Sigmoid colon (tissue), 7 donors: ENCODE data around the gene PRICKLE2. TPM values are rescaled to one million over a fixed set of nuclear protein-coding genes. Genes with fewer than 3 reads are reported as not detected.

Experiments
- DNase-seq: peaks from one replicate; pipeline ENCODE4 v3.0.0-alpha.2; 2019
- H3K27ac ChIP-seq, 4 donors: fragments of 200-600 bp; sonication (generic); one replicate each; pipeline ENCODE4 v1.5.1; 2016 to 2019; ENCODE audit warnings: mild to moderate bottlenecking in 1 of 4
- H3K27me3 ChIP-seq, 3 donors: fragments of 200-600 bp; sonication (generic); one replicate each; pipeline ENCODE4 v1.5.1; 2019; ENCODE audit warnings: mild to moderate bottlenecking in 1 of 3
- H3K36me3 ChIP-seq, 4 donors: fragments of 200-600 bp; sonication (generic); one replicate each; pipeline ENCODE4 v1.5.1; 2016 to 2019
- H3K4me1 ChIP-seq, 4 donors: fragments of 200-600 bp; sonication (generic); one replicate each; pipeline ENCODE4 v1.5.1; 2017 to 2019
- H3K4me3 ChIP-seq, 4 donors: fragments of 200-600 bp; sonication (generic); one replicate each; pipeline ENCODE4 v1.5.1; 2017 to 2019; ENCODE audit warnings: mild to moderate bottlenecking in 2 of 4, moderate library complexity in 1 of 4
- H3K9me3 ChIP-seq, 4 donors: fragments of 200-600 bp in 3 of 4; sonication (generic) in 3 of 4; one replicate each; pipeline versions ENCODE4 v1.5.1 to v1.6.1; 2013 to 2019
- CTCF ChIP-seq, 4 experiments: fragments of 450-650 bp in 3 of 4; fragments of 200-600 bp in 1 of 4; IDR thresholded peaks; one replicate each; pipeline ENCODE4 v1.5.1; 2016 to 2019; ENCODE audit warnings: antibody characterized with exemption in 4 of 4, mild to moderate bottlenecking in 3 of 4, moderate library complexity in 2 of 4
- EP300 ChIP-seq, 4 donors: sonication (generic); formaldehyde crosslinking; IDR thresholded peaks; one replicate each; pipeline ENCODE4 v1.6.1; 2017; ENCODE audit warnings: antibody characterized with exemption in 4 of 4
- POLR2A ChIP-seq, 2 donors: fragments of 450-650 bp; IDR thresholded peaks; one replicate each; pipeline ENCODE4 v1.6.1; 2016; ENCODE audit warnings: antibody characterized with exemption in 2 of 2, mild to moderate bottlenecking in 2 of 2, moderate library complexity in 2 of 2
- POLR2AphosphoS5 ChIP-seq, 4 donors: sonication (generic); formaldehyde crosslinking; IDR thresholded peaks; one replicate each; pipeline ENCODE4 v1.6.1; 2017; ENCODE audit warnings: antibody characterized with exemption in 4 of 4
- WGBS, 2 donors: extraction: QIAGEN DNeasy Blood & Tissue Kit; methylation state at CpG; one replicate each; pipeline ENCODE4 v1.1.7; 2013; 5-methylcytosine and 5-hydroxymethylcytosine counted together
- intact Hi-C: fragments of 100-400 bp; cut with DNase I; formaldehyde crosslinking; loops from one replicate; pipeline ENCODE4 v1.15.1; 2023
- polyA plus RNA-seq, 3 donors: library from polyadenylated mRNA; stranded (reverse); fragments of 200-250 nt; gene quantifications; one replicate each; pipeline ENCODE4 v1.2.3, GENCODE V29; 2013
- total RNA-seq, 4 donors: library from RNA; depleted of rRNA; stranded (reverse); fragments of >200 nt; gene quantifications; one replicate each; pipeline ENCODE4 v1.1.0, GENCODE V29; 2016
- donor health status: healthy with polysubstance abuse.
- donor health status: Bipolar disorder and iron deficiency.
- donor health status: healthy.

PRICKLE2 gene
- total and polyA plus RNA-seq, 7 donors: 0.69 to 96.7 (median 61.1) TPM

- no peak for DNase-seq
- Histone ChIP-seq H3K36me3 (no peaks in the 10 kb centered on the region), H3K27me3 (no peaks in the 10 kb centered on the region), H3K9me3 (no peaks in the 10 kb centered on the region), H3K4me3 (no peak overlapping the region), H3K4me1 (peaks cover 0 to 100% (median 97%) of the 10 kb centered on the region in 4 donors), H3K27ac (peak overlapping the region; percentile 75 to 90 (median 87))
- 60 to 62% methylated on average over 8 of the region's 8 CpGs for WGBS, 2 donors
- intact Hi-C loops: loop anchor here (5.0 kb wide), 3 partner anchors 33 to 188 kb away; no protein-coding TSS in a partner anchor
- TF ChIP-seq POLR2AphosphoS5 (IDR thresholded peaks at IDR 0.05): peak in 2 of 4 donors; percentile 49 to 53
- no peak for TF ChIP-seq POLR2A (IDR thresholded peaks at IDR 0.05)
Measured at GRCh38 chr3:64220161-64220914, 4.9 kb downstream of the PRICKLE2 start.

DNA sequence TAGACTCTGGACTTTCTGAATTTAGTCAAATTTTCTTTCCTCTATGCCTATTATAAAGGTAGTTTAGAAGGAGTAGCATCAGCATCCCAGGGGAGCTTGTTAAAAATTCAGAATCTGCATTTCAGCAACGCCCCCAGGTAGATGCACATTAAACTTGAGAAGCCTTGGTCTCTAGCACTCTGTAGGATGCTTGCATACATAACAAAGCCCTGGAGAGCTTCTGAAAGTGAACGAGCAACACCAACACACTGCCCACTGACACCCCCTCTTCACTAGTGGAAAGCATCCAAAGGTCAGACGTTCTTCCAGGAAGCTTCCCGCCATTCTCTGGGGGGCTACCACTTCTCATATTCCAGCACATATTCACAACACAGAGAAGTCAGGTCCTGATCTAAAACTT is 6.5 kb downstream of the PRICKLE2 start:
- intact Hi-C loops: no loop called here
- Histone ChIP-seq H3K27me3 (no peaks in the 10 kb centered on the region), H3K36me3 (no peaks in the 10 kb centered on the region), H3K4me1 (peaks cover 0 to 100% (median 97%) of the 10 kb centered on the region in 4 donors), H3K27ac (peak overlapping the region; percentile 75 to 90 (median 87)), H3K9me3 (no peaks in the 10 kb centered on the region), H3K4me3 (no peak overlapping the region)
- no peak for DNase-seq
- 48 to 61% methylated on average over 4 of the region's 4 CpGs for WGBS, 2 donors
- TF ChIP-seq EP300 (IDR thresholded peaks at IDR 0.05): no peak
- TF ChIP-seq CTCF (IDR thresholded peaks at IDR 0.05): no peak
- no peak for TF ChIP-seq POLR2AphosphoS5 (IDR thresholded peaks at IDR 0.05)
- no peak for TF ChIP-seq POLR2A (IDR thresholded peaks at IDR 0.05)

- peak overlapping the region; percentile 70 to 90 (median 87) for H3K27ac ChIP-seq
- WGBS, 2 donors: 91 to 93% methylated on average over 3 of the region's 3 CpGs
- intact Hi-C loops: no loop called here
Measured at GRCh38 chr3:64218329-64218728, 6.9 kb downstream of the PRICKLE2 start.

DNA sequence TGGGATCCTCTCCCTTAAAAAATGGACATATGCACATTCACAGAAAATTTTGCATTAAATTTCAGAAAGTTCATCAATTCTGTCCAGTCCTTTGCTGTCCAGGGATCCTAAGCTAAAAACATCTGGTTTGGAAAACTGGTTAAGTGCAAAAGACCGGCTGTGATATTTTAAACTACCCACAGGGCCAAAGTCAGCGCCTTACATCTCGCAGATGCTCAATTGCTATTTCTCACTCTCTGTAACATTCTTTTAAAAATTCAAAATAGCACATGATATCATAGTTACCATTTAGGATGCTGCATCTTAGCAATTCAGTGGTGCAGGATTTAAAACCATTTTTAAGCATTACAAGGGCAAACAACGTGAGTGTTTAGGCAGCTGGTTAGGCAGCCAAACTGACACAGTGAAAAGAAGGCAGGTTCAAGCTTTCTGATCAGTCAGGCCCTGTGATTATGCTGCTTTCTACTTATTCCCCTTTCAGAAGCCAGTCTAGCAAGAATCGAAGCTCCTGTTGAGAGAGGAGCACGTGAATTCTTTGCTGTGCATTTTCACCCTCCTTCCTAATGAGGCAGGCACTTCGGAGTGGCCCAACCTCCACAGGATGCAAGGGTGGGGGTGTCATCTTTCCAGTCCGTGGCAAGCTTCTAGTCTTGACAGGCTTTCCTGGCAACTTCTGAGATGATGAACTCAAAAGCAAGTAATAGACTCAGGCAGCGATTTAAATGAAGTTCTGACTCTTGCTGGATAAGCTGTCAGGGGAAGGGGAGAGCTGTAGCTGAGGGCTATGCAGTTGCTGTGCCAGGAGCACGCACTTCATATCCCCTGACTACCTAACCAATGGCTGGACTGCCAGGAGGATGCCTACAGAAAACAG is 8.8 kb downstream of the PRICKLE2 start:
- 74 to 77% methylated on average over 10 of the region's 10 CpGs for WGBS, 2 donors
- intact Hi-C loops: no loop called here
- Histone ChIP-seq H3K36me3 (no peaks in the 10 kb centered on the region), H3K27ac (peak overlapping the region; percentile 70 to 90 (median 87)), H3K9me3 (no peaks in the 10 kb centered on the region), H3K4me3 (no peak overlapping the region), H3K27me3 (no peaks in the 10 kb centered on the region), H3K4me1 (peaks cover 0 to 99% (median 94%) of the 10 kb centered on the region in 4 donors)
- TF ChIP-seq POLR2AphosphoS5 (IDR thresholded peaks at IDR 0.05) (peak in 1 of 4 donors; percentile 5), POLR2A (IDR thresholded peaks at IDR 0.05) (no peak)
- no peak for DNase-seq

More at GRCh38 chr3:64218329-64218728, 6.9 kb downstream of the PRICKLE2 start:
- H3K4me3 ChIP-seq: no peak overlapping the region
- no peaks in the 10 kb centered on the region for H3K36me3 ChIP-seq
- no peaks in the 10 kb centered on the region for H3K9me3 ChIP-seq
- no peaks in the 10 kb centered on the region for H3K27me3 ChIP-seq
- TF ChIP-seq POLR2A (IDR thresholded peaks at IDR 0.05) (no peak), POLR2AphosphoS5 (IDR thresholded peaks at IDR 0.05) (no peak), CTCF (IDR thresholded peaks at IDR 0.05) (no peak), EP300 (IDR thresholded peaks at IDR 0.05) (no peak)
- H3K4me1 ChIP-seq: peaks cover 0 to 100% (median 97%) of the 10 kb centered on the region in 4 donors
- no peak for DNase-seq

DNA sequence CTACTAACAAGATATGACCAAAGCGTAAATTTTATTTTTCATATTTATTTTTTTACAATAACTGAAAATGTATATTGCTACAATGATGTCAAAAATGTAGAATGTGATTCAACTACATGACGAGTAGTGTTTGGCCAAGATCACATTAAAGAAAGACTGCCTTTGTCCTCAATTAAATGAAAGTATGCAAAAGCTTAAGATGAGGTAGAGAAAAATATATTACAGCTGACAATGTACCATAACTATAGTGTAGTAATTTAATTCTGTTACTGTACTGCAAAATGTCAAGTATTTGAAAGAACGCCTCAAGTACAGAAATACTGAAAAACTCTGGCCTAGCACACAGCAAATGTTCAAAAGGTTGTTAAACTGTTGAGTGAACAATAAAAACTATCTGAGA is 9.7 kb downstream of the PRICKLE2 start:
- Histone ChIP-seq H3K36me3 (no peaks in the 10 kb centered on the region), H3K27ac (peak overlapping the region; percentile 70 to 90 (median 87)), H3K4me3 (no peak overlapping the region), H3K9me3 (no peaks in the 10 kb centered on the region), H3K4me1 (peaks cover 0 to 99% (median 94%) of the 10 kb centered on the region in 4 donors), H3K27me3 (no peaks in the 10 kb centered on the region)
- DNase-seq: no peak
- intact Hi-C loops: no loop called here
- 93 to 94% methylated on average over 3 of the region's 3 CpGs for whole genome bisulfite sequencing, 2 donors
- TF ChIP-seq POLR2A (IDR thresholded peaks at IDR 0.05): no peak
- TF ChIP-seq POLR2AphosphoS5 (IDR thresholded peaks at IDR 0.05): no peak
- TF ChIP-seq CTCF (IDR thresholded peaks at IDR 0.05): no peak
- no peak for TF ChIP-seq EP300 (IDR thresholded peaks at IDR 0.05)
